SK-N-SH treated with all-trans-retinoic acid at 6 μM for 48 hours (cell line): ENCODE results near the gene DMD.

Experiments used
- PATZ1 ChIP-seq: fragments of 250-450 bp; sonication (Bioruptor Pico); IDR thresholded peaks from 2 replicates; pipeline ENCODE4 v1.8.0; 2020; ENCODE audit warnings: mild to moderate bottlenecking, moderate library complexity, borderline replicate concordance
- POU6F1 ChIP-seq: fragments of 250-450 bp; sonication (Bioruptor Pico); IDR thresholded peaks from 2 replicates; pipeline ENCODE4 v1.8.0; 2021; ENCODE audit warnings: low read depth, mild to moderate bottlenecking, moderate library complexity, borderline replicate concordance
- ZC3H10 ChIP-seq: fragments of 250-450 bp; sonication (Bioruptor Pico); IDR thresholded peaks from 2 replicates; pipeline ENCODE4 v1.5.1; 2021; ENCODE audit warnings: mild to moderate bottlenecking, moderate library complexity
- ZFP30 ChIP-seq: fragments of 450-650 bp; formaldehyde crosslinking; IDR thresholded peaks from 2 replicates; pipeline ENCODE4 v1.5.0; 2022; ENCODE audit warnings: mild to moderate bottlenecking, moderate library complexity

- TF ChIP-seq ZC3H10 (CRISPR knock-in tag) (no peak), POU6F1 (CRISPR knock-in tag) (no peak), ZFP30 (CRISPR knock-in tag) (no peak), PATZ1 (CRISPR knock-in tag) (no peak)
These were observed 469.4 kb downstream of the DMD start for GRCh38 chrX:32741910-32742309.
